Colon (tissue), 2 donors: ENCODE data around the gene MKLN1.
"Not testable (repeated sequence)": the region's sequence is repeated elsewhere in the genome, so short reads cannot be mapped to it uniquely, and the experiment has no call there.

Experiments
- FAIRE-seq: peaks from 2 replicates; lab custom pipeline; 2012; peaks lifted over from hg19 to GRCh38; lab: Jason Lieb, UNC
- donor health status: control.
- donor health status: control.

Gene MKLN1

DNA sequence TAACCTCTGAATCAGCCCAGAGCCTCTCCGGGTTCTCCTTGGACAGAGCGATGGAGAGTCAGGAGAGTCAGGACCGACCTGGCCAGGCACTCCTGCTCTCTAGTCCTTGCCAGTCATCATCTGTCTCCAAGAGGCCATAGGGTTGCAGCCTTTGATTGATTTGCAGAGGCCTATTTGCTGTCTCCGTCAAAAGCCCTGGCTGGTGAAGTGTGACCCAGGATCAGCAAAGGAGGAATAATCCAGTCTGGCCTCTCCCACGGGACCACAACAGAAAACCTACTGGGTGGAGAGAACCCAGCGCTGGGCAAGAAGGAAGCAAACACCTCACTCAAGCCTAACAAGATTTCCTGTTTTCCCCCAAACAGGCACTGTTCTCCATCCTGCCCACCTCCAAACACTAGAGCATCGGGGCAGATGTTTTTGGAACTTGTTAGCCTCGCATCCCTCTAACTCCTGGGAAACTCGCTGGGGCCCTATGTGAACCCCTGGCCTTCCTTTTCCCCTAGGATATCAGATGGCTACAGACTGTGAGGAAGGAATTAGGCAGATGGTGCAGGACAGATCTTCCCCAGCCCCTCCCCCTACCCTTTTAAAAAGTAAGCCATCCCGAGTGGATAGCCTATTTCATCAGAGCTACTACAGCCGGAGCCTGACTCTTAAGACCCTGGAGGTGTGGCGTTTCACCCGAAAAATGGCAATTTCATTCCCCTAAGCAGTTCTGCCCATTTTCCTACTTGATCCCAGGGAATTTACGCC is 174.4 kb downstream of the MKLN1 start:
- FAIRE-seq = no peak

GRCh38 chr7:131502810-131503508 is 175.3 kb downstream of the MKLN1 start:
- no peak for FAIRE-seq

GRCh38 chr7:131503639-131504038 is 176.0 kb downstream of the MKLN1 start:
- FAIRE-seq = no peak

DNA sequence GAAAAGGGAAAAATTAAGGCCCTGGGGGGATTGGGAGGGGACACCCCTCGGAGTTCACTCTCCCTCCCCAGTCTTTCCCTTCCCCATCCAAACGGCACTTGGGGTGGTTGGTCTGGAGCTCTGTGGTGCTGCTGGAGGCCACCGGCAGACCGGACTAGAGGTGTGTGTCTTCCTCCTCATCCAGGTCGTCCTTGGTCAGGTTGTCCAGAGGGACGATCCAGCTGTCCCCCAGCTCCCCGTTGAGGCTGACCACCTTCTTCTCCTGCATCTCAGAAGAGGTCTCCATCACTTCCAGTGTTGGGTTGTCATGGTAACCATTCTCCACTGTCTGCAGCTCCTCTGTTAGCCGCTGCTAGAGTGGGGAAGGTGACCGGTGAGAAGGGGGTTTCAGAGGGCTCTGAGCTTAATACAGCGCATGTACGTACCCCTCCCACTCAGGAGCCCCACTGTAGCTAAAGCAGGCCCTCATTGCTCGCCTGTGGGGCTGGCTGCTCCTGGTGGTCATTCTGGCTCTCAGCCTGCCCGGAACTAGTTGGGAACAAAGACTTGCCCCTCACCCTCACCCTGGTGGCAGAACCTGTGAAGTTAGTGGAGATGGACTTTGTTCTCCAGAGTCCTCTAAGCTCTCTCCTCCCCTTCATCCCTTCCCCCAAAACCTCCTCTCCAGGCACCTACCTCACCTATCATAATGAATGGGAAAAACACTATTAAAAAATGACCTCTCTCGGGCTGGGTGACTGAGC is 176.7 kb downstream of the MKLN1 start:
- FAIRE-seq = no peak

GRCh38 chr7:131505037-131505620 is 177.5 kb downstream of the MKLN1 start:
- FAIRE-seq = not testable (repeated sequence)

GRCh38 chr7:131505636-131506557 is 178.2 kb downstream of the MKLN1 start:
- no peak for FAIRE-seq

- FAIRE-seq = no peak
These were observed 178.9 kb downstream of the MKLN1 start for GRCh38 chr7:131506597-131506996.

- no peak for FAIRE-seq
These were observed 180.1 kb downstream of the MKLN1 start for GRCh38 chr7:131507592-131508331.

DNA sequence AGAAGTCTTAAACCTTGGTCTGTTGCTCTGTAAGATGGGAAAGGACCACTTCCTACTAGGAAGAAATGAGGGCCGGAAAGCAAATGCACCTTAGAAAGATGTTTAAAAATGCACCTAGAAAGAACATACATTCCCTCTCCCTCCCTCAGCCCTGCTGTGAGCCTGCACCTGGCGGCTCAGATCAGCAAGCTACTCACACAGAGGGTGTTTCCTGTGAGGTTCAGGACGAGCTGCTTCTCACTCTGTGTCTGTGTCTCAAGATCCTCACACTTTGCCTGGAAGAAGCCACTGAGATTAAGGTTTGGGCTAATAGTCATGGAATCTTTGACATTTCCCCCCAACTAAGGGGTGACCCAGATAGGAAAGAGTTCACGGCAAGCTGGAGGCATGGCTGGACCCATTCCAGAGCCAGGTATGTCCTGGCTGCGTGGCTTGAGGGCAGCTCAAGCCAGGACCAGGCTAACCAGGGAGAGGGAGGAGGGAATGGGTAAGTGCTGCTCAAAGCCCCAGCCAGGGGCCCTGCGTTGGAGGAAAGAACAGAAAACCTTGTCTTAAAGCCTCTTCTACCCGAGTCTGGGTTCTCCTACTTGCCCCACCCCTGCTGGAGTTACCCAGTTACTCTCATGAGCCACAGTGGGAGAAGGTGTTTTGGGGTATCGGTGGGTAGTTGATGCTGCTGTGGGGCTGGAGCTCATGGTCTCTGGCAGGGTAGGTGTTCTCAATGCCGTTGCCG is 181.2 kb downstream of the MKLN1 start:
- FAIRE-seq = no peak

- FAIRE-seq = no peak
These were observed 182.1 kb downstream of the MKLN1 start for GRCh38 chr7:131509781-131510180.

DNA sequence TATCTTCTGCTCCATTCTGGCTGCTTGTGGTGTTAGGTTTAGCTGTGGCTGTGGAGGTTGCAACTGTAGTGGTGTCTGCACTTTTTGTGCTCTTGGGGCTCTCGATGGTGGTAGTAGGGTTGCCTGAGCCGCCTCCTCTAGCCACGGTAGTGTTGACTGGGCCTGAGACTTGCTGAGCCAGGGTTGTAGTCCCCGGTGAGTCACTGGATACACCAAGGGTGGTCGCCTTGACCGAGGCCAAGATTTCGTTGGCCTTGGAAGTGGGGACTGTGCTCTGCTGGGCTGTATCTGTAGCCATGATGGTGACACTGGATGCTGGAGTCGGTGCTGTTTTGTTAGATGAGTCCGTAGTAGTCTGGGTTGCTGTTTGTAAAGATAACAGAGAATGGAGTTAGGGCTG is 183.4 kb downstream of the MKLN1 start:
- no peak for FAIRE-seq

GRCh38 chr7:131511774-131512535 is 184.3 kb downstream of the MKLN1 start:
- FAIRE-seq = no peak

GRCh38 chr7:131513245-131514061 is 185.8 kb downstream of the MKLN1 start:
- no peak for FAIRE-seq

DNA sequence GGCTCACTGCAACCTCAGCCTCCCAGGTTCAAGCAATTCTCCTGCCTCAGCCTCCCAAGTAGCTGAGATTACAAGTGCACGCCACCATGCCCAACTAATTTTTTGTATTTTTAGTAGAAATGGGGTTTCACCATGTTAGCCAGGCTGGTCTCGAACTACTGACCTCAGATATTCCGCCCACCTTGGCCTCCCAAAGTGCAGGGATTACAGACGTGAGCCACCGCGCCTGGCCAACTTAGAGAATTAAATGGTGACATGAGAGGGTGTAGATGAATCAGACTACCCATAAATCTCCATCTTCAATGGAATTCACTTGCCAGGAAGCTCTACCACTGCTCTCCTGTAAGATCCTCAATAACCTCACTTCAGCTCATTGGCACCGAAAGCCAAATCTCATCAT is 187.8 kb downstream of the MKLN1 start:
- FAIRE-seq = not testable (repeated sequence)

DNA sequence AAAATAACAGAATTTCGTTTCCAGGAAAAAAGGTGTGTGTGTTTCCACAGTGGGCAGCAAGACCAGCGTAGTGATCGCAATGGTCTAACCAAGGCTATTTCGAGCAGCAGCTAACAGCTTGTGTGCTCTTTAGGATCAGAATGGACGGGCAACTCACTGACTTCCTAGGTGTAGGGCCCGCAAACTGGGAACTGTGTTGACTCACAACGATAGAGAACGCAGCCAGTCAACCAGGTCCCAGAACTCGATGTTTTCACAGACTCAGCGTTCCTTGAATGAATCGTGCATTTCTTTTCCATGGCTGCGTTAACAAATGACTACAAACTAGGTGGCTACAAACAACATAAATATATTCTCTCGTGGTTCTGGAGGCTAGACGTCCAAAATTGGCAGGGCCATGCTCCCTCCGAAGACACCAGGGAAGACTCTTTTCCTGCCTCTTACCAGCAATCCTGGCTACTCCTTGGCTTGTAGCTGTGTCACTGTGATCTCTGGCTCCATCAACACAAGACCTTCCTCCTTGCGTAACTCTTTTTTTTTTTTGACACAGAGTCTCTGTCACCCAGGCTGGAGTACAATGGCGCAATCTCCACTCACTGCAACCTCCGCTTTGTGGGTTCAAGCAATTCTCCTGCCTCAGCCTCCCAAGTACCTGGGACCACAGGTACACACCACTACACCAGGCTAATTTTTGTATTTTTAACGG is 189.7 kb downstream of the MKLN1 start:
- FAIRE-seq = no peak

- no peak for FAIRE-seq
These were observed 190.9 kb downstream of the MKLN1 start for GRCh38 chr7:131518626-131519025.

DNA sequence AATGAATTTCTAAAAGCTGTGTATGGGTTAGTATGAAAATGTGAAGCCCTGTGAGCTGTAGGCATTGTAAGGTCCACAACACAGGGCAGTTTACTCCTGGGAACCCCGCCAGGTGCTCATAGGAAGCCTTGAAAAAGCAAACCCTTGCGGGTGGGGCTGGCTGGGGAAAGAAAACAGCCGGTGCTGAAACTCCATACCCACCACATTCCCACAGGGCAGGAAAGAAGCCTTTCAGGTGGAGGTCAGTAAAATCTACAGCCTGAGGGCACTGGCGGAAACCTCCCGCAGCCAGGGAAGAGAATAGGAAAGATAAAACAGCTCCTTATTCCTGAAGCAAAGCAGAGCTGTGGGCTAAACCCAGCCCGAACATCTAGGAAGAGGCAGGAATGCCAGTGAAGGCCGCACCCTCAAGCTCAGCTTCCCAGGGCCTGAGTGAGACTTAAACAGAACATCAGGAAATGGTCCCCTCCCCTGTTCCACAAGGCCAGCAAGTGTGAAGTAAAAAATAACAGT is 194.0 kb downstream of the MKLN1 start:
- no peak for FAIRE-seq
